HG03520 (cell line): ENCODE data around the gene PCDH7.

Experiments
- ATAC-seq: cut with Tn5 transposase; IDR thresholded peaks from one replicate; pipeline ENCODE4 v1.9.1; 2021; ENCODE audit warnings: mild to moderate bottlenecking, moderate library complexity; ENCODE audit not compliant: unreplicated experiment

Gene PCDH7

GRCh38 chr4:30720021-30720660 is at the start of gene PCDH7:
PCDH7 (plus strand) TSS chr4:30720369; CDS start chr4:30721423, 1,054 bp downstream.
- ATAC-seq: no peak

- ATAC-seq: no peak
Observed at GRCh38 chr4:30671926-30672448, 48.2 kb upstream of the PCDH7 start.

GRCh38 chr4:30696191-30696590 is 24.0 kb upstream of the PCDH7 start:
- ATAC-seq: no peak

- ATAC-seq: no peak
Observed at GRCh38 chr4:30714408-30715031, 5.6 kb upstream of the PCDH7 start.

GRCh38 chr4:30716158-30716557 is 4.0 kb upstream of the PCDH7 start:
- no peak for ATAC-seq

- ATAC-seq: no peak
Observed at GRCh38 chr4:30716681-30717207, 3.4 kb upstream of the PCDH7 start.

GRCh38 chr4:30717208-30718020 is 2.8 kb upstream of the PCDH7 start:
- ATAC-seq: no peak

- no peak for ATAC-seq
Observed at GRCh38 chr4:30718021-30718542, 2.1 kb upstream of the PCDH7 start.

- no peak for ATAC-seq
Observed at GRCh38 chr4:30718641-30719453, 1.3 kb upstream of the PCDH7 start.

GRCh38 chr4:30719454-30720020 is 632 bp upstream of the PCDH7 start:
- ATAC-seq: no peak

GRCh38 chr4:30720661-30721184 is 554 bp downstream of the PCDH7 start:
- no peak for ATAC-seq

- ATAC-seq: no peak
Observed at GRCh38 chr4:30721185-30722091, 1.3 kb downstream of the PCDH7 start.

GRCh38 chr4:30722092-30722358 is 1.9 kb downstream of the PCDH7 start:
- no peak for ATAC-seq

GRCh38 chr4:30722359-30723200 is 2.4 kb downstream of the PCDH7 start:
- ATAC-seq: no peak

- no peak for ATAC-seq
Observed at GRCh38 chr4:30723201-30723955, 3.2 kb downstream of the PCDH7 start.

GRCh38 chr4:30724247-30724646 is 4.1 kb downstream of the PCDH7 start:
- ATAC-seq: no peak

GRCh38 chr4:30725562-30725961 is 5.4 kb downstream of the PCDH7 start:
- ATAC-seq: no peak
